ENCODE data around the gene TRPC6. TPM values are rescaled to one million over a fixed set of nuclear protein-coding genes. Genes with fewer than 3 reads are reported as not detected.

The TRPC6 gene
- total and polyA plus RNA-seq, 2 of the 8 experiments (the other 6 are each of a cell fraction or from before 2014, with no cell fraction given), result 0.26 to 0.39 TPM

DNA sequence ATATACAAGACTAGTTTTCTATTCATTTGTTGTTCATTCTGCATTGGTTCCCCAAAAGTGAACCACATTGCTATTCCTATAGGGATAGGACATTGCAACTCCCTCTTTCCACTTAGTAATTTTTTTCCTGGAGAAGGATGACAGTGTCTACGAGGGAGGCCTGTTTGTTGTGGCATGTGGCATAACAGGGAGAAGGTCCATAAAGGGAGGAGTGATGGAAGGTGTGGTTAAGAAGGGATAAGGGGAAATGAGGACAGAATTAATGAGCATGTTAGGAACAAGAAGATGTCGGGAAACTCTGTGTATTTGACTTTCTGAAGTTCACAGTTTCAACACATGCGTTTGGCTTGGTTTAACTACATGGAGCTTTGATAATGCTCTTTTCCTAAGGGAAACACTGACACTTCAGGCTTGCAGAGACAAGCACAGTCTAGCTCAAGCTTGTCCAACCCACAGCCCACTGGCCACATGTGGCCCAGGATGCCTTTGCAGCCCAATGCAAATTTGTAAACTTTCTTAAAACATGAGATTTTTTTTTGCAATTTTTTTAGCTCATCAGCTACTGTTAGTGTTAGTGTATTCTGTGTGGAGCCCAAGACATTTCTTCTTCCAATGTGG is 149.7 kb downstream of the TRPC6 start (continued):
- TF ChIP-seq, protein P1, sequence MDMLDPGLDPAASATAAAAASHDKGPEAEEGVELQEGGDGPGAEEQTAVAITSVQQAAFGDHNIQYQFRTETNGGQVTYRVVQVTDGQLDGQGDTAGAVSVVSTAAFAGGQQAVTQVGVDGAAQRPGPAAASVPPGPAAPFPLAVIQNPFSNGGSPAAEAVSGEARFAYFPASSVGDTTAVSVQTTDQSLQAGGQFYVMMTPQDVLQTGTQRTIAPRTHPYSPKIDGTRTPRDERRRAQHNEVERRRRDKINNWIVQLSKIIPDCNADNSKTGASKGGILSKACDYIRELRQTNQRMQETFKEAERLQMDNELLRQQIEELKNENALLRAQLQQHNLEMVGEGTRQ (IDR thresholded peaks at IDR 0.05; ENCODE audit: low read length), result no peak
- TF ChIP-seq SIRT6 (IDR thresholded peaks at IDR 0.05; ENCODE audit: low read length), result no peak
- no peak for TF ChIP-seq RNF2 (IDR thresholded peaks at IDR 0.05; ENCODE audit: borderline replicate concordance, low read depth, low read length, missing control alignments, poor library complexity, severe bottlenecking)
- no peak for TF ChIP-seq PHF8 (conservative IDR thresholded peaks at IDR 0.05; ENCODE audit: low read depth, low read length)
- TF ChIP-seq TAF7 (optimal IDR thresholded peaks at IDR 0.05; ENCODE audit: borderline replicate concordance, low read depth, low read length), result no peak
- TF ChIP-seq CBX8 (IDR thresholded peaks at IDR 0.05; ENCODE audit: borderline replicate concordance, low read depth, low read length), result no peak
- no peak for TF ChIP-seq SAP30 (IDR thresholded peaks at IDR 0.05; ENCODE audit: insufficient read depth, insufficient replicate concordance, low read length)
- TF ChIP-seq SUZ12 (IDR thresholded peaks at IDR 0.05; ENCODE audit: low read length), result no peak
- TF ChIP-seq ASH2L (IDR thresholded peaks at IDR 0.05; ENCODE audit: low read length), result no peak
- no peak for TF ChIP-seq BCL11A (IDR thresholded peaks at IDR 0.05; ENCODE audit: low read depth in 2 of 2, low read length in 2 of 2)
